H1 (cell line): ENCODE measurements around the gene SLX9.

ENCODE experiments used
- ATF2 ChIP-seq: IDR thresholded peaks from 2 replicates; pipeline ENCODE4 v1.6.1; 2012; ENCODE audit warnings: low read length, inconsistent platforms
- CBX8 ChIP-seq: fragments of 300-800, 300-1000 bp; sonication (generic); IDR thresholded peaks from 2 replicates; pipeline ENCODE4 v1.7.1; 2016; ENCODE audit warnings: low read depth, low read length, borderline replicate concordance
- HDAC6 ChIP-seq: IDR thresholded peaks from one replicate; pipeline ENCODE4 v1.7.1; 2012; ENCODE audit warnings: low read depth, mild to moderate bottlenecking, inconsistent platforms, low read length, moderate library complexity
- POLR2AphosphoS5 ChIP-seq: IDR thresholded peaks from 2 replicates; pipeline ENCODE4 v1.6.1; 2011; ENCODE audit warnings: low read depth, low read length
- RAD21 ChIP-seq, 2 experiments: IDR thresholded peaks in 1 of 2; conservative IDR thresholded peaks in 1 of 2; 2 replicates each; pipeline ENCODE4 v1.6.1; 2011; ENCODE audit warnings: low read depth in 2 of 2, low read length in 2 of 2, improper control_type of control experiment in 1 of 2, inconsistent platforms in 1 of 2, mild to moderate bottlenecking in 1 of 2, moderate library complexity in 1 of 2

- TF ChIP-seq CBX8 (no peak), HDAC6 (no peak), POLR2AphosphoS5 (no peak), ATF2 (no peak), RAD21 (IDR thresholded peaks at IDR 0.05 in 1 of 2, conservative IDR thresholded peaks at IDR 0.05 in 1 of 2; ENCODE audit: low read depth in 2 of 2, low read length in 2 of 2) (no peak)
Measured at GRCh38 chr21:44952929-44953627, 13.2 kb downstream of the SLX9 start.
